SJSA1 (cell line): ENCODE data around the gene OR2A5. TPM values are rescaled to one million over a fixed set of nuclear protein-coding genes. Genes with fewer than 3 reads are reported as not detected.
A peak's percentile ranks its signal among the peaks of the same experiment; 100 is the strongest.

Source experiments
- DNase-seq, 2 experiments: peaks; one replicate each; pipeline ENCODE4 v3.0.0-alpha.2; 2015 to 2020; ENCODE audit warnings: low spot score in 2 of 2, low read depth in 1 of 2
- H3K27ac ChIP-seq: fragments of 250-450 bp; sonication (Bioruptor Pico); 2 replicates; pipeline ENCODE4 v1.5.1; 2020; ENCODE audit warnings: mild to moderate bottlenecking, moderate library complexity
- H3K27me3 ChIP-seq: fragments of 250-450 bp; sonication (Bioruptor Pico); replicated peaks from 2 replicates; pipeline ENCODE4 v1.5.1; 2020; ENCODE audit warnings: mild to moderate bottlenecking, moderate library complexity
- H3K36me3 ChIP-seq: fragments of 250-450 bp; sonication (Bioruptor Pico); 2 replicates; pipeline ENCODE4 v1.5.1; 2020; ENCODE audit warnings: mild to moderate bottlenecking
- H3K4me1 ChIP-seq: fragments of 250-450 bp; sonication (Bioruptor Pico); replicated peaks from 2 replicates; pipeline ENCODE4 v1.6.1; 2021; ENCODE audit warnings: mild to moderate bottlenecking
- H3K4me3 ChIP-seq: fragments of 250-450 bp; sonication (Bioruptor Pico); 2 replicates; pipeline ENCODE4 v1.5.1; 2020; ENCODE audit warnings: mild to moderate bottlenecking
- H3K9me3 ChIP-seq: fragments of 250-450 bp; sonication (Bioruptor Pico); replicated peaks from 2 replicates; pipeline ENCODE4 v1.5.1; 2020; ENCODE audit warnings: mild to moderate bottlenecking
- total RNA-seq: library from RNA; depleted of rRNA; stranded (reverse); fragments of >200 nt; shearing (Covaris generic); gene quantifications from 2 replicates; pipeline ENCODE4 v1.2.3, GENCODE V29; 2014

Gene OR2A5
- total RNA-seq, 1 experiment from 2014 or later, result not detected

- H3K36me3 ChIP-seq, result no peaks in the 10 kb centered on the region
- no peaks in the 10 kb centered on the region for H3K9me3 ChIP-seq
- H3K27ac ChIP-seq, result no peak overlapping the region
- no peak for DNase-seq
- peaks cover 18% of the 10 kb centered on the region for H3K4me1 ChIP-seq
- no peaks in the 10 kb centered on the region for H3K27me3 ChIP-seq
- H3K4me3 ChIP-seq, result no peak overlapping the region
Observed at GRCh38 chr7:144023171-144023827, 25.4 kb upstream of the OR2A5 start.

GRCh38 chr7:144024213-144024612, 24.5 kb upstream of the OR2A5 start:
- H3K27ac ChIP-seq, result no peak overlapping the region

GRCh38 chr7:144026203-144026883, 22.4 kb upstream of the OR2A5 start:
- no peaks in the 10 kb centered on the region for H3K9me3 ChIP-seq
- H3K4me1 ChIP-seq, result no peaks in the 10 kb centered on the region
- no peak overlapping the region for H3K27ac ChIP-seq
- H3K36me3 ChIP-seq, result no peaks in the 10 kb centered on the region
- DNase-seq, result no peak
- no peak overlapping the region for H3K4me3 ChIP-seq
- no peaks in the 10 kb centered on the region for H3K27me3 ChIP-seq

More at GRCh38 chr7:144024213-144024612, 24.5 kb upstream of the OR2A5 start:
- Histone ChIP-seq H3K4me3 (no peak overlapping the region), H3K36me3 (no peaks in the 10 kb centered on the region), H3K27me3 (no peaks in the 10 kb centered on the region), H3K4me1 (peaks cover 10% of the 10 kb centered on the region), H3K9me3 (no peaks in the 10 kb centered on the region)
- DNase-seq, result no peak

DNA sequence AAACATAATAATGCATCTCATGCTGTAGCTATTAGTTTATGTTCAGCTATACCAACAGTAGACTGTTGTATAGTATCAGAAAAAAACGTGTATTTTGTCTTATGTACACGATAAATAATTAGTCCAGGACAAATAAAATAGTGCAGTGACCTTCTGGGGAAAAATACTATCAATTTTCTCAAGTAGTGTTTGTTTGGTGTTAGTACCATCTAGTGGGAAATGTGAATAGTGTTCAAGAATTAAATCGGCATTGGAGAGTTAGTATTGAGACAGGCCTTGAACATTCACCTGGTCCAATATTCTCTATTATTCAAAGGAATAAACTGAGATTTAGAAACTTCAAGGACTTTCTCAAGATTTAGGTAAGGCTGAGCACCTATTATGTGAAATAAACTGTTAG, 21.7 kb upstream of the OR2A5 start:
- no peaks in the 10 kb centered on the region for H3K9me3 ChIP-seq
- H3K27me3 ChIP-seq, result no peaks in the 10 kb centered on the region
- H3K4me1 ChIP-seq, result no peaks in the 10 kb centered on the region
- no peak overlapping the region for H3K4me3 ChIP-seq
- H3K36me3 ChIP-seq, result no peaks in the 10 kb centered on the region
- no peak overlapping the region for H3K27ac ChIP-seq
- DNase-seq, result peak in 1 of 2 experiments; percentile 10

DNA sequence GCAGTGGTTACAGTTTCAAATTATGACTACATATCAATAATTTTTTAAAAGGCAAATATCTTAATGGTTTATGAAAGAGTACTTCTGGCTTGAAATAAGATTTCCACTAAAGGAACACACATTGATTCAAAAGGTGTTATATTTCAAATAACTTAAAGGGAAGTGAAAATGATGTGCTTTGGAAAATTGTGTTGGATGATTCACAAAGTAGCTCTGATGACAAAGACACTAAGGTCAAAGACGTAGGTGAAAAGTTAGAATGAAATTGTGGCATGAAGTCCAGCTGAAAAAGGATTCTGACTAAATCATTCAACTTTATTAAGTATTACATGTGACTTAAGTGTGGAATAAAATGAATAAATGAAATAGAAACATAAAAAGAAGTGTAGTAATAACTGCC, 20.8 kb upstream of the OR2A5 start:
- Histone ChIP-seq H3K27me3 (no peaks in the 10 kb centered on the region), H3K9me3 (no peaks in the 10 kb centered on the region), H3K27ac (no peak overlapping the region), H3K4me3 (no peak overlapping the region), H3K36me3 (no peaks in the 10 kb centered on the region), H3K4me1 (no peaks in the 10 kb centered on the region)
- DNase-seq, result no peak

DNA sequence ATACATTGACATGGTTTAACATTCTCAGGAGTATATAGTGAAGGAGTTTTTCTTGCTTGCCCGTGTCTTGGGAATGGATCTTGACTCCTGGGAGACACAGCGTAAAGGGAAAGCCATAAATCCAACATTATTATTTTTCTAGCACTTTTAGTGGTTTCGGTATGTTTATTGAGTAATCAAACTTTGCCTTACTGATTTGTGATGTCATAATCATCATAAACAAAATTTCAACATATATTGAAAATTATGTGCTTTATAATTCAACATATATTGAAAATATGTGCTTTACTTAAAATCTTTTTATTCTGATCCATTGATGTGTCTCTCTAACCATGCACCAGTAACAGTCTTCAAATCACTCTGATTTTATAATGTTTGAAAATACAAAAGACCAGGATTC, 20.2 kb upstream of the OR2A5 start:
- H3K9me3 ChIP-seq, result no peaks in the 10 kb centered on the region
- H3K4me3 ChIP-seq, result no peak overlapping the region
- no peaks in the 10 kb centered on the region for H3K36me3 ChIP-seq
- no peaks in the 10 kb centered on the region for H3K27me3 ChIP-seq
- H3K4me1 ChIP-seq, result no peaks in the 10 kb centered on the region
- no peak for DNase-seq
- no peak overlapping the region for H3K27ac ChIP-seq

DNA sequence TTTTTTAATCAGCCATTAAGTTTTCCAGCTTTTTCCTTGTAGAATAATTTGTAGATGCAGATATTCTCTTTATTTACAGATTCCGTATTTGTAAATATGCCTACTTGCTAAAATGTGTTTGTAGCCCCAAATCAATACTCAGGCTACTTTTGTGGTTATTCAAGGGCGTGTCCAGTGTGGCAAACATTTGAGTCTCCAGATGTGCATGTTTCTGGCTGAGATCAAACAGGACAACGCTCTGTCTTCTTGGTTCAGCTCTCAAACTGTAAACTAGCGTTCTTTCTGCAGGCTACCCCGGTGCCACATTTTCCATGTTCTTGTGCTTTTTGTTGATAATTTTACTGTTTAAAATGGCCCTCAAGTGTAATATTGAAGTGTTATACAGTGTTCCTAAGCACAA, 16.2 kb upstream of the OR2A5 start:
- Histone ChIP-seq H3K4me3 (no peak overlapping the region), H3K36me3 (no peaks in the 10 kb centered on the region), H3K27ac (no peak overlapping the region), H3K9me3 (no peaks in the 10 kb centered on the region), H3K27me3 (no peaks in the 10 kb centered on the region), H3K4me1 (no peaks in the 10 kb centered on the region)
- no peak for DNase-seq

GRCh38 chr7:144032985-144033709, 15.6 kb upstream of the OR2A5 start:
- no peak for DNase-seq
- H3K4me3 ChIP-seq, result no peak overlapping the region

DNA sequence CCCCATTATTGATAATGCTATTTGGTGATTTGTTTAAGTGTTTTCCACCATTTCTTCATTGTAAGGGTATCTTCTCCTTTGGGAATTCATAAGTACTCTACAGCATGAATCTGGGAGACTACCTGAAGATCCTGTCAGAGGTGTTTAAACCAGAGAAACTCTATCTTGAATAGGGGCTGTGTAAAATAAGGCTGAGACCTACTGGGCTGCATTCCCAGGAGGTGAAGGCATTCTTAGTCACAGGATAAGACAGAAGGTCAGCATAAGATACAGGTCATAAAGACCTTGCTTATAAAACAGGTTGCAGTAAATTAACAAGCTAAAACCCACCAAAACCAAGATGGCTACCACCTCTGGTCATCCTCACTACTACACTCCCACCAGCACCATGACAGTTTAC, 13.4 kb upstream of the OR2A5 start:
- Histone ChIP-seq H3K27me3 (no peaks in the 10 kb centered on the region), H3K9me3 (no peaks in the 10 kb centered on the region), H3K27ac (no peak overlapping the region)

More at GRCh38 chr7:144032985-144033709, 15.6 kb upstream of the OR2A5 start:
- Histone ChIP-seq H3K9me3 (no peaks in the 10 kb centered on the region), H3K27ac (no peak overlapping the region), H3K27me3 (no peaks in the 10 kb centered on the region), H3K36me3 (no peaks in the 10 kb centered on the region), H3K4me1 (no peaks in the 10 kb centered on the region)

DNA sequence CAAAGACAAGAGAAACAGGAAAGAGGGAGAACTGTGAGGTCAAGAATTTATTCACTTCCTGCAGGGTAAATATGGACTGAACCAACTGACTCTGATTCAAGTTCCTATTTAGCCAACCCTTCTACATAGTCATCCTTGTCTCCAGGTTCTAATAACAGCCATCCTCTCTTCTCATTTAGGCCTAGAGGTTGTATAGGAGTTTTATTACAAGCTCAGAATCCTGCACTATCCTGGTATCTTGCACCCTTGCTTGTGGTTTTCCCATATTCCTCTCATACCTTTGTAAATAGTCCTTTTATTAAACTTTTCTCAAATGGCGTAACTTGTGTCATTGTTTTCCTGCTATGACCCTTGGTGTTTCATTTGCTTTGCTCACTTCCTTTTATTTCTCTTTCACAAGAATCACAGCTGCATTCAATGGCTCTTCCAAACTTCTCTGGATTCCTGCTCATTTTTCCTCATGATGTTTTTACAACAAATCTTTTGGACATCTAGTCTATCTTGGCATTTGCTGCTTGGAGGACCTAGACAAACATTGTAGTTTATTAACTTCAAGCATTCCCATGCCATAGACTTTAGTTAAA, 12.4 kb upstream of the OR2A5 start:
- no peaks in the 10 kb centered on the region for H3K4me1 ChIP-seq
- no peaks in the 10 kb centered on the region for H3K27me3 ChIP-seq
- no peaks in the 10 kb centered on the region for H3K36me3 ChIP-seq
- no peak overlapping the region for H3K27ac ChIP-seq
- no peak for DNase-seq
- no peaks in the 10 kb centered on the region for H3K9me3 ChIP-seq
- no peak overlapping the region for H3K4me3 ChIP-seq

More for the DNA sequence above, 13.4 kb upstream of the OR2A5 start:
- Histone ChIP-seq H3K4me3 (no peak overlapping the region), H3K36me3 (no peaks in the 10 kb centered on the region), H3K4me1 (no peaks in the 10 kb centered on the region)
- no peak for DNase-seq

GRCh38 chr7:144037414-144038035, 11.2 kb upstream of the OR2A5 start:
- no peaks in the 10 kb centered on the region for H3K36me3 ChIP-seq
- H3K27me3 ChIP-seq, result no peaks in the 10 kb centered on the region
- no peaks in the 10 kb centered on the region for H3K4me1 ChIP-seq
- no peak overlapping the region for H3K4me3 ChIP-seq
- no peaks in the 10 kb centered on the region for H3K9me3 ChIP-seq
- no peak overlapping the region for H3K27ac ChIP-seq
- no peak for DNase-seq

GRCh38 chr7:144038887-144039286, 9.9 kb upstream of the OR2A5 start:
- DNase-seq, result no peak
- H3K4me1 ChIP-seq, result no peaks in the 10 kb centered on the region
- no peaks in the 10 kb centered on the region for H3K36me3 ChIP-seq
- no peak overlapping the region for H3K4me3 ChIP-seq
- H3K27ac ChIP-seq, result no peak overlapping the region
- H3K9me3 ChIP-seq, result no peaks in the 10 kb centered on the region
- no peaks in the 10 kb centered on the region for H3K27me3 ChIP-seq

DNA sequence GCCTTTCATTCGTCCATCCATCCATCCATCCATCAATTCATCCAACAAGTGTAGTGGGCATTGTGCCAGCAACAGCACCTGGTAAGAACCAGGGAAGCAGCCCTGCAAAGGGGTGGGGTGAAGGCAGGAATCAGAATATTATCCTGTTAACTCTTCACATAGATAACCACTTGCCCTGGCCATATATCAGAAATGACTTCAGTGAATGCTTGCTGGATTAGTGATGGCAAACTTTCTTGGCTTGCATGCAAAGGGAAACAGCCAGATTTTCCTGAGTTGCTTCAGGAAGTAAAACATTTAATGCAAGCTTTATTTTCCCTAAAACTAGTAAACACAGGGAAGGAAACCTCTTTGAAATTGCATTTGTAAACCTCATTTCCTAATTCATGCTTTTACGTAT, 743 bp downstream of the OR2A5 start:
- H3K9me3 ChIP-seq, result no peaks in the 10 kb centered on the region
- no peaks in the 10 kb centered on the region for H3K36me3 ChIP-seq
- no peak overlapping the region for H3K27ac ChIP-seq
- no peak overlapping the region for H3K4me3 ChIP-seq
- H3K27me3 ChIP-seq, result no peaks in the 10 kb centered on the region
- H3K4me1 ChIP-seq, result no peaks in the 10 kb centered on the region
- no peak for DNase-seq
